GM06990 (cell line): ENCODE results near the gene RNF144A.

Experiments
- DNase-seq: peaks from one replicate; pipeline ENCODE4 v3.0.0-alpha.2; 2011; ENCODE audit not compliant: insufficient read length; ENCODE audit errors: extremely low read depth
- H3K27me3 ChIP-seq: replicated peaks from 2 replicates; pipeline ENCODE4 v1.6.0; 2011; ENCODE audit warnings: low read length; ENCODE audit not compliant: control insufficient read depth, insufficient read depth
- H3K36me3 ChIP-seq: 2 replicates; pipeline ENCODE4 v1.5.1; 2011; ENCODE audit warnings: low read length; ENCODE audit not compliant: control insufficient read depth, insufficient read depth
- H3K4me3 ChIP-seq: replicated peaks from 2 replicates; pipeline ENCODE4 v1.5.1; 2011; ENCODE audit warnings: low read depth, mild to moderate bottlenecking, control low read depth, low read length
- TF ChIP-seq, protein P1 (sequence below): IDR thresholded peaks from 2 replicates; pipeline ENCODE4 v1.5.1; 2011; ENCODE audit warnings: low read length, control low read depth, mild to moderate bottlenecking, inconsistent platforms; ENCODE audit not compliant: insufficient read depth, poor library complexity, severe bottlenecking

RNF144A gene

DNA sequence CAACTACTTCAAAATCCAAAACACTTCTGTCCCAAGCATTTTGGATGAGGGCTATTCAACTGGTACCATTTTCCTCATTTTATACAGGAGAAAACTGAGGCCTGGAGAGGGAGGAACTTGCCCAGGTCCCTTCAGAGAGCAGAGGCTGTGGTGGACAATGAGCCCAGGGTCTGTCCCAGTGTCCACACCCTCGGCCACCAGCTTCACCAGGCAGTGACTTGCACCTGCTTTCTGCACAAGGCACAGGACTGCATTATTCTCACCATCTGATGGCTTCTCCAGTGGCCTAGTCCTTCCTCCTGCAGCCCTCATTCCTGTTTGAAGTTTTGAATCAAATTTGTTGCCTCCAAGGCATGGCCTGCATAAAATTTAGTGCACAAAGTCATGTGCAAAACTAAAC is 53.3 kb downstream of the RNF144A start:
- no peak for DNase-seq
- H3K4me3 ChIP-seq, result no peak overlapping the region
- no peaks in the 10 kb centered on the region for H3K36me3 ChIP-seq
- TF ChIP-seq, protein P1, sequence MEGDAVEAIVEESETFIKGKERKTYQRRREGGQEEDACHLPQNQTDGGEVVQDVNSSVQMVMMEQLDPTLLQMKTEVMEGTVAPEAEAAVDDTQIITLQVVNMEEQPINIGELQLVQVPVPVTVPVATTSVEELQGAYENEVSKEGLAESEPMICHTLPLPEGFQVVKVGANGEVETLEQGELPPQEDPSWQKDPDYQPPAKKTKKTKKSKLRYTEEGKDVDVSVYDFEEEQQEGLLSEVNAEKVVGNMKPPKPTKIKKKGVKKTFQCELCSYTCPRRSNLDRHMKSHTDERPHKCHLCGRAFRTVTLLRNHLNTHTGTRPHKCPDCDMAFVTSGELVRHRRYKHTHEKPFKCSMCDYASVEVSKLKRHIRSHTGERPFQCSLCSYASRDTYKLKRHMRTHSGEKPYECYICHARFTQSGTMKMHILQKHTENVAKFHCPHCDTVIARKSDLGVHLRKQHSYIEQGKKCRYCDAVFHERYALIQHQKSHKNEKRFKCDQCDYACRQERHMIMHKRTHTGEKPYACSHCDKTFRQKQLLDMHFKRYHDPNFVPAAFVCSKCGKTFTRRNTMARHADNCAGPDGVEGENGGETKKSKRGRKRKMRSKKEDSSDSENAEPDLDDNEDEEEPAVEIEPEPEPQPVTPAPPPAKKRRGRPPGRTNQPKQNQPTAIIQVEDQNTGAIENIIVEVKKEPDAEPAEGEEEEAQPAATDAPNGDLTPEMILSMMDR, result no peak
- no peaks in the 10 kb centered on the region for H3K27me3 ChIP-seq

DNA sequence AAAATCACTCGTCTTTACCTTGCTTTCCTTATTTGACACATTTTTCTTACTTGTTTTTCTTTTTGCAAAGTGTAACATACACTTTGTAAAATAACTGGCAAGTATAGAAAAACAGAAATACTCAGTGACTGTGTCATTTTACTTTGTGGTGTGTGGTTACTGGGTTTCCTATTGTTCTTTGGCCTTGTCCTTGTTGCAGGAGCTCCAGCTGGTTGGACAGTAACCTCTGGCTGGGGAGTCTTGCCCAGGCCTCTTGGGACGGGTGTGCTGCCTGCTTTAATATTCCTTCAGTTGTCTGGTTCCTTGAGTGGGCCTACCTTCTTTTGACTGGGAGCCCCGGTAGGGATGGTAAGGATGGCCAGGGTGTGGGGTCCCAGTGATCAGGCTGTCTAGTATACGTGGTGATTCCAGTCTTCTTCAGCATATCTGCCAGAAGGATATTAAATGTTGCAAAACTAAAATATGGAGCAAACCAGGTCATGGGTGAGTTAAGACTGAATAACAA is 53.8 kb downstream of the RNF144A start:
- Histone ChIP-seq H3K36me3 (no peaks in the 10 kb centered on the region), H3K27me3 (no peaks in the 10 kb centered on the region), H3K4me3 (no peak overlapping the region)
- TF ChIP-seq, protein P1, result no peak
- no peak for DNase-seq

DNA sequence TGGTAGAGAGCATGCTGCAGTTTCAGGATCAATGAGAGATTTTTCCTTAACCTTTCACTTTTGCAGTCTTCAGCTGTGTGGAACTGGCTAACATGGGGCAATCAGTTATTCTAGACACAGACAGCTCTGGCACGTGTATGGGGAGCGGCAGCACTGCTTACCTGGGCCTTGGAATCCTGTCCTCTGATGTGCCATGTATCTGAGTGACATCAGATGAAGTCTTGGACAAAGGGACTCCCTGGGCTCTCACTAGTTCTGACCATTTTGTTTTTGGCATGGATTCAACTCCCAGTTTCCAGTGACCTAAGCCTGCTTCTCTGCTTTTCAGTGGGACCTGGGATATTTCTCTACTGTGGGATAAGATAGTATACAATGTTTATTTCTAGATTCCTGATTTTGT is 54.3 kb downstream of the RNF144A start:
- Histone ChIP-seq H3K27me3 (no peaks in the 10 kb centered on the region), H3K36me3 (no peaks in the 10 kb centered on the region), H3K4me3 (no peak overlapping the region)
- no peak for DNase-seq
- TF ChIP-seq, protein P1, result no peak

DNA sequence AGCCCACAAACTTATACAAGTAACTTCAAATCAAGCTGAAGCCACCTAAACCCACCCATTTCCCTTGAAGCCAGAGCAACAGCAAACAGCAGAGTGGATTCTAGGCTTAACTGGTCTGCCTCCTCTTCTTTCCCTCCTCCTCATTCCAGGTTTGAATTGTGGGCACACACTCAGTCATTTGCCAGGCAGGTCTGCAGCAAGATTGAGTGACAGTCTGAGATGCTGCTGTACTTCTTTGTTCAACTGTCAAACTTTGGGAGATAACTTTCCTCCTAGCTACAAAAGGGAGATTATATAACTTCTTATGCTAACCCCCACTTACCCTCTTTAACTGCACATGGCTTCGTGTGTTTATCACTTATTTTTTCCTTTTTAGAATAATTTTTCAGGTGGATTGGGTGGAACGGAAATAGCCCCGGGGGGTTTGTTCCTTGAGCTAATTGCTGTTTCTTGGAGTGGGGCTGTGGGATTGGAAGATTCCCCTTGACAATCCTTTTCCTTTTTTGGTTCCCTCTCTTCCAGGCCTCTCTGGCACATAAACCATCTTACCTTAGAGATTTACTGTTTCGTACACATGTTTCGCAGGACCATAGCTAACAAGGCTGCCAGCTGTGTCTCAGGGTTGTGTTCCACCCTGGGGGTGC is 55.0 kb downstream of the RNF144A start:
- Histone ChIP-seq H3K36me3 (no peaks in the 10 kb centered on the region), H3K4me3 (no peak overlapping the region), H3K27me3 (no peaks in the 10 kb centered on the region)
- TF ChIP-seq, protein P1, result no peak
- no peak for DNase-seq

DNA sequence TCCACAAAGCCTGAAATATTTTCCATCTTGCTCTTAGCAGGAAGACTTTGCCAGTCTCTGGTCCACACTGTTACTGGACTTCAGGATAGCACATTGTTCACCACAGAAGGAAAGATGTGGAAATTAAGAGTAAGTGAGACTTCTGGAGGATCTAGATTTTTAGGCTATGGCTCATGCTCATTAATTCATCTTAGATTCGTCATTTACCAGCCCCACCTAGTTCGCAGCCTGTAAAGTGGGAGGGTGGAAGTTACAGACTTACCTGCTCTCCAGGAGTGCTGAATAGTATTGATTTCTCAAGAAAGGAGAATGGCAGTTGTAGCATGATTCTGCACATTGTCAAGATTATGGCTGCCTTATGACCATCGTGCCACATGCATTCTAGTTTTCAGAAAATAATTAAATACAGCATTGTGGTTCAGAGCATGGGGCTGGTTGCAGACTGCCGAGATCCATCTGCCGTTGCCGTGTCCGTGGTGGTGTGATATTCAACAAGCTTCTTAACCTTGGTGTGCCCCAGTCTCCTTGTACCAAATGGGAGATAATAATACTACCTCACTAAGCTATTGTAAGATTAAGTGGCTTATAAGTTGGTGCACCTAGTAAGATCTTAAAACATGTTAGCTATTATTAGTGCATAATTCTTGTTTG is 56.8 kb downstream of the RNF144A start:
- no peaks in the 10 kb centered on the region for H3K36me3 ChIP-seq
- no peak for DNase-seq
- TF ChIP-seq, protein P1, result no peak

DNA sequence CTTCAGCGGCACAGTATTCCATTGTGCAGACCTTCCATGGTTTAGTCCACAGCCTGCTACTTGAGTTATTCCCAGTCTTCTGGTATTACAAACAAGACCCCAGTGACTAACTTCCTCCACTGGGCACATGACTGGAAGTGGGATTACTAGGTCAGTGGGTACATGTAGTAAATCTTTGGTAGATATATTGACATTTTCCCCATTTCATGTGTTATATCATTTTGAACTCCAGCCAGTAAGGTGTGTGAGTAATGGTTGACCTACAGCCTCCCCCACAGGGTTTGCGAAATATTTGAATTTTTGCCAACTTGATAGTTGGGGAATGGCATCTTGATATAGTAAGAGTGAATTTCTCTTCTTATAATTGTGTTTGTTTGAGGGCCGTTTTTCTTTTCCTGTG is 58.8 kb downstream of the RNF144A start:
- Histone ChIP-seq H3K27me3 (no peaks in the 10 kb centered on the region), H3K36me3 (no peaks in the 10 kb centered on the region), H3K4me3 (no peak overlapping the region)
- DNase-seq, result no peak
- TF ChIP-seq, protein P1, result no peak

More for the DNA sequence above, 56.8 kb downstream of the RNF144A start:
- H3K27me3 ChIP-seq, result no peaks in the 10 kb centered on the region
- no peak overlapping the region for H3K4me3 ChIP-seq
